Pons (tissue), 1 donor: Measurements from ENCODE around the gene NPAS3.

Experiments
- DNase-seq: peaks from one replicate; pipeline ENCODE4 v3.0.0-alpha.2; 2016; ENCODE audit warnings: low spot score

NPAS3 gene

DNA sequence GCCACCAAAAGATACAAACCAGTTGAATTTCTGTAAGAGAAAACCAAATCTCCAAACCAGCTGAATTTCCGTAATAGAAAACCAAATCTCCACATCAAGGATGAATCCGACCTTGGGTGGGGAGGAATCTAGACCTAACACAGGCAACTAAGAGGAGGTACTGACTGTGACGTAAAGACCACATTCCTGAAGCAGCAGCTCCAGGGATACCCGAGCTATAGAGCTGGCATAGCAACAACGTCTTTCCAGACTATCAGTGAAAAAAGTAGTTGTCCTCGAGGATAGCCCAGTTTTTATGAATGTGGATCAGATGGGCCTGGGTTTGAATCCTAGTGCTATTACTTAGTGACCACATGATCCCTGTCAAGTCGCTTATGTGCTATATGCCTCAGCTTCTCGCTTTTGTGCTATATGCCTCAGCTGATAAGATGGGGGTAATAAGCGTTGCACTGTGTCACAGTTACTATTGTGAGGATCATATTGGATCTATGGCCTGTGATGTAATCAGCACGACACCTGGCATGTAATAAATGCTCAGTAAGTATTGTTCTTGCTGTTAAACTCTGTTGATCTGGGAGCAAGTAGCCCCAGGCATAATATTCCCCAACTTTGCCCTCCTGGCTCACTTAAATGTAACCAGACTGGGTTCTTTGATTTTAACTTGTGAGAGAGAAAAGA is 898.4 kb downstream of the NPAS3 start:
- peak; percentile 4 for DNase-seq

DNA sequence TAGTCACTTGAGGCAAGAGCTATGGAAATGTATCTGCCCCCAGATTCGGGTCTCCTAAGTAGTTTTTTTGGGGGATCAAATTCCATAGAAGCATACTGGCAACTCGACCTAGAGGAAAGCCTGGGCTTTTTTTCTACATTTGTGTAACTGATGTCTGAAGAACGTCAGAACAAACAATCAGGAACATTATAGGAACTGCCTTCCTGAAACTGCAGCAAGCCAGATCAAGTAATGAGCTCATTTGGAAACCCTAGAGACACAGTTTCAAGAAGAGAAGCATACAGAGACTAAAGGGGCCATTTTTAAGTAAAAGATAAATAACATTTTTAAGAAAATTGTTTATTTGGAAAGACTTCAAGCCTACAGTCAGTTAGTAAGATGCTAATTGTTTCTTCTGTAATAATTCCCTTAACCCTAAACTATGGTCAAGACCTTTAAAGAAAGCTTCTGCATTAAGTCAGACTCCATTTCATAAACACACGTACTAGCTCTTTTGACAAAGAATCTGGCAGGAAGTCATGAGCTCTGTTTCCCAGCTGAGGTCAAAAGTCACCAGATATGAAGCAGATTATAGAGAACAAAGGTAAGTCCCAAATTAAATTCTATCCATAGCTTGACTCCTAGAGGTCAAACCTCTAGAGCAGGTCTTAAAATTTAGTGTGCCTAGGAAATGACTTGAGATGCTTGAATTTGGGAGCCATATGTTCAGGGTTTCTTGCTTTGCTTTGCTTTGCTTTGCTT is 899.4 kb downstream of the NPAS3 start:
- DNase-seq, result peak; percentile 9

DNA sequence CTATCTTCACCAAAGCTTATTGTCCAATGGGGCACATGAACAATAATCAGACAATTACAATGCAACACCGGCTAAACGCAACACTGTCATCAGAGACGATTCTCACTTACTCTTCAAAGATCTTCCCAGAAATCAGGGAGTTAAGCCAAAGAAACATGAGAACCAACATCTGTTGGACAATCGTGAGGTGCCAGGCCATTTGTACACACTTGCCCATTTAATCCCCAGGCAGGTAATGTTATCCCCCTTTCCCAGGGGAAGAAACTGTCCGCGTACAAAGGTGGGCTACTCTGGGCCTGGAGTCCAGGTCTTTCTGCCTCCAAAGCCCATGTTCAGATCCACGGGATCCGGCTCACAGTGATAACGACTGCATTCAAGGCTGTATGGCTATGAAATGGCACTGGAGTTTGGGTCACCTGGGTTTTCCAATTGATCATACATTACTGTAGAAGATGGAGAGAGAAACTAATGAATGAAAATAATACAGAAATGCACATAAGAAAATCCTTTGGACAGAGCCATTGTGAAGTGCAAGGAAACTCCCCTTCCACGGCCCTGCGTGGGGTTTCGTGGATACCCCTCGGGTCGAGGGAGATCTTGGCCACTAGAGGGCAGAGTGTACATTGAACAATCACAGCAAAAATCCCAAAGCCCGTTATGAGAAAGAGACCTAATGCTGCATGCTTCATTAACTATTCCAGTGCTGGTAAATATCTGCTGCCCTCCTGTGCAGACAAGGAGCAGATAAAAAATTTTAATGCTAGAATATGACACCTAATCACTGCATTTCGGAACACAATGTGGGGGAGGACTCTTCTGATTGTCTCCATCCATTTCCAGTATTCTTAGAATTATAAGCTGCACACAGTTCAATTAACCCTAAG is 900.8 kb downstream of the NPAS3 start:
- DNase-seq, result peak; percentile 88

DNA sequence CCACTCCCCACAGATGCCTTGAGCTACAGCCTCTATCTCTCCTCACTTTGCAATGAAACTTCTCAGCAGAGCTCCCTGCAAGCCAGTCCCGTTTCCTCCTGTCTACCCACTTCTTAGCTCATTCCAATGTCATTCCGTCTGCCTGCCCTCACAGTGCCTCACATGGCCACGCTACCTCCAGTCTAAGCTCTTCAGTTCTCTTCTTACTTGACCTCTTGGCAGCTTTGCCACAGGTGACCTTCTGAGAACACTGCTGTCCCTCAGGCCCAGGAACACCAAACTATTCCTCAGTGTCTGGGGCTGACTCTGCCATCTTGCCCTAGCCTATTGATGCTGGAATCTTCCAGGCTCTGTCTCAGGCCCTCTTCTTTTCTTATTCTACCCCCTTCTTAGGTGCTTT is 902.1 kb downstream of the NPAS3 start:
- no peak for DNase-seq

DNA sequence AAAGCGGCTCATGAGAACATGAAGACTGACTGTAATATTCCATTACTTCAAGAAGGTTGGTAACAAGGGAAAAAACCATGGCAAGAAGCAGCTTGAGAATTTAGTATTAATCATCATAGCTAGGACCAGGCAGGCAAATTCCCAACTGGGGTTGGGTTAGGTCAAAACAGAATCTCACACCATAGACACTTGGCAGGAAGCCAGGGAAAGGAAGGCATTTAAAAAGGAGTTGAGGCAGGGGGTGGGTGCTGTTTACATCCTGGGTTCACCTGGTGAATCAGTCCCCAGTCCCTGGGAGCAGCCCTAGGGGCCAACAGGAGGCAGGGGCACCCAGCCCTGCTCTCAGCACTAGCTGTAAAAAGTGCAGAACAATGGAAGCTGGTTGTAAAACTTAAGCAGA is 903.6 kb downstream of the NPAS3 start:
- no peak for DNase-seq

DNA sequence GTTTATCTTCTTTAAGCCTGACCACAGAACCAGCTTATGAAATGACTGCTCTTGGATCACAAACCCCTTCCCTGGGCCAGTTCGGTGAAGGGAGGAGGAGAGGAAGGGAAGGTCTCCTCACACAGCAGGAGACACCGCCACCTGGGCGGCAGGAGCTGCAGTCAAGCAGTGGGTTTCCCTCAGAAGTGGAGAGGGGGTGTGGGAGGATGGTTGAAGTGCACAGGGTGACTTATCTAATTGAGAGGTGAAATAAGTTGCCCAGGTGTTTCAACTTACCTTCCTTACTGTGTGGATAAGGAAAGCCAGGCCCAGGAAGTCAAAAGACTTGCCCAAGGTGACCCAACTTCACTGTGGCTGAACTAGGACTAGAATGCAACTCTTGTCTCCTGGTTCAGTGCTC is 905.4 kb downstream of the NPAS3 start:
- no peak for DNase-seq

DNA sequence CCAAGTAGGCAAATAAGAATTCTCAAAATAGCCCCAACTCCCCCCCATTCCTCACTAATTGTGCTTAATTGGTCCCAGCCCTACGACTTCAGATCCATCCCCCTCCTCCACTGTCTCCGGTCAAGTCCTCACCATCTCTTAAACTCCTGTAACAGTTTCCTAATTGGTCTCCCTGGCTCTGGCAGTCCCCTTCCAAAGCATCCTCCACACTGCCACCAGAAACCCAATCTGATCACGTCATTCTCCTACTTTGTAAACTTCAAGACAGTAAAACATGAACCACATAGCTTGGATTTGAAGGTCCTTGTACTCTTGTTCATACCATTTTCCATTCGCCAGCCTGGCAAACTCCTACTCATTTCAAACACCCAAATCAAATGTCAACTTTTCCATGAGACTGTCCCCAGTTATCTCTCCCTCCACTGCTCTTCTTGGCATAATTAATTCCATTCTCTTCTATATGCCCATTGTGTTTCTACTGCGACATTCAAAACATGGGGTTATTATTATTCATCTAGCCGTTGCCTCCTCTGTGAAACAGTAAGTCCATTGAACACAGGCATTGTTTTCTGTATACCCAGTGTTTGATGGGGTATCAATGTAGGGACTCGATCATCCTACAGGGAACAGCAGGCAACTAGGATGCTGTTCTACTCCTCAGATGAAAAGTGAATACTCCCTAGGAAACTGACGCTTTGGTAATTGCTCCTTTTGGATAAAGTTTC is 907.6 kb downstream of the NPAS3 start:
- peak; percentile 98 for DNase-seq

DNA sequence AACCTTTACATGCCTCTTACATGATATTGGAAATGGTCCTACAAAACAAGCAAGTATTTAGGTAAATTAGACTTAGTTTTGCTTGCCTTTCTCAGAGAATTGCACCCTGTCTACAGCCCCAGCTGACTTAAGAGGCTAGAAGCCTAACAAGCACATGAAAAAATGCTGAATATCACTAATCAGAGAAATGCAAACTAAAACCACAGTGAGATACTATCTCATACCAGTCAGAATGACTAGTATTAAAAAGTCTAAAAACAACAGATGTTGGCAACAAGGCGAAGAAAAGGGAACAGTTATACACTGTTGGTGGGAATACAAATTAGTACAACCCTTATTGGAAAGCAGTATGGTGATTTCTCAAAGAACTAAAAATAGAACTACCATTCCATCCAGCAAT is 908.4 kb downstream of the NPAS3 start:
- no peak for DNase-seq

DNA sequence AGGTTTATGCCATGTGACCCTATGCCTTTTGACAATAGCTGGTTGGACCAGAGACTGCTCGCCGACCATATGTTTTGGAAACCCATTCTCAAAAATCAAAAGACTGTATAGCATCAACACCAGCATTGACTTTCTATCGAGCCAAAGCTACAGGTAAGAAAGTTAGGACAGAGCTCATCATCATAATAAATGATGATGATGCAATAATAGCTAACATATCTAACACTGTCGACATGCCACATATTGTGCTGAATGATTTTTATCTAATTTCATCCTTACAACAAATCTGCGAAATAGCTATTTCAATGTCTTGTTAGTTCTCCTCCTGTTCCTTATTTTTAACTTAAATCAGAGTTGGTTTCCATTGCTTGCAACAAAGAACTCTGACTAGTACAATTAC is 909.3 kb downstream of the NPAS3 start:
- no peak for DNase-seq

DNA sequence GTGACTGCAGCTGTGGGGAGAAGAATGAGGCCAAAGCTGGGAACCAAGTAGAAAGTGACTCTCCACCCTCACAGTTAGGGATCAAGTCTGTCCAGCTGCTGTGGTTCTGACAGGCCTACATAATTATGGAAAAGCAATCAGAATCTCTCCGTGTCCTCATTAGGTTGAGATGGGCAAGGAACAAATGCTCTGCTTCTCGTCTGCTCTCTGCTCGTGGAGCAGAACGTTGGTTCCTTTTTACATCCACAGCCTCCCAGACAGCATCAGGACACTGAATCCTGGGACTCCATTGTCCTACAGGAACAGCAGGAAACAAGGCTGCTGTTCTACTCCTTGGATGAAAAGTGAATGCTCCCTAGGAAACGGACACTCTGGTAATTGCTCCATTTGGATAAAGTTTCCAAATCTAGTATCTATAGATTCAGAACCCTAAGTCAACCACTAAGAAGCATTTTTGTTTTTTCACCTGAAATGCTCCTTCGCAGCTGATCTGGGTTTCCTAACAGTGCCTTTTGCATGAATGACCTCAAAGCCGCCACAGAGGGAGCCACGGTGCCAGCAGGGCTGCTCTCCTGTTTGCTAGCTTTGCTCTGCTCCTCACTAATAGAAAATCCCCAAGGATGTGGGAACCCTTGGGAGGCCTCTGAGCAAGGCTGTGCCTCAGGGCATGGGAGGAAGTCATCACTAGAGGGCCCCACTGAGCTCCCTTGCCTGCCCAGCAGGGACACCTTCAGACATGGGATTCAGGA is 910.2 kb downstream of the NPAS3 start:
- peak; percentile 89 for DNase-seq

DNA sequence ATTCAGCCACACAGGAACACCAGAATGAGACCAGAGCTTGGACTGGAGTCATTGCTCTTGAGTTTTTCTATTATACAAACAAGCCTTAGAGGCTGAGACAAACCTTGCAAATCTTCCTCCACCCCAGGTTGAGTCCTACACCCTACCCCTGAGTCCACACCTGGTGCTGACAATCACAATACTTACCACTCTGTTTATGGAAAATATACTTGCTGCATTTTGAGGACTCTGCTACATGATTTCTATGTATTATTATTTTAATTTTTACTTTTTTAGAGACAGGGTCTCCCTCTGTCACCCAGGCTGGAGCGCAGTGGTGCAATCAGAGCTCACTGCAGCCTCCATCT is 910.7 kb downstream of the NPAS3 start:
- no peak for DNase-seq

DNA sequence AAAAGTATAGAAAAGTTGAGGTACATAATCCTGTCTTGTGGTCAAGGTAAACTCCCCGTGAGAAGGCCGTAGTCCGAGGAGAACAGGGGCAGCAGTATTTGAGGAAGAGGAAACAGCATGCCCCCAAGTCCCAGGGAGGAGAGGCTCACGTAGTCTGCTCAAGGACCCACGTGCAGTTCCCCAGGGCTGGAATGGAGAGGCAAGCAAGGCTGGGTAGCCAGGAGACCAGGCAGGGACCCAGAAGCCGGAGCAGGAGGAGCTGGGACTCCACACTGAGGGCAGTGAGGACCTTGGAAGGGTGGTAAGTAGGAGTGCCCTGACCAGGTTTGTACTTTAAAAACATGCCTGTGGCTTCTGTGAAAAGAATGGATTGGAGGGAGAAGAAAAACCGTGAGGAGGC is 912.1 kb downstream of the NPAS3 start:
- DNase-seq, result no peak

DNA sequence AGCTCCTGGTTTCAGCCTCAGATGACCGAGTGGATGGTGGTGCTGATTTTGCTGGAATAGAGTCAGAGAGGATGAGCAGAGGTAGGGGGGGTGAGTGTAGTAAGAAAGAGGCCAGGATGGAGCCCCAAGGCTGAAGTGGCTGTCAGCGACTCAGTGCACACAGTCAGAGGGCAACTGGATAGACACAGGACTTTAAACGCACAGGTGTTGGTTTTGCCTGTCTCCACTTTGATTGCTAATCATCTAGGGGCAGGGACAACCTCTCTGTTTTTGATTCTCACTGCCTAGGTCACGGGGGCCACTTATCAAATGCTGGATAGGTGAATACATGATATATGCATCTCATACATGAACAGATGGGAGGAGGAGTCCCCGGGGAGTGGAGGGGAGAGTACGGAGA is 912.7 kb downstream of the NPAS3 start:
- no peak for DNase-seq

DNA sequence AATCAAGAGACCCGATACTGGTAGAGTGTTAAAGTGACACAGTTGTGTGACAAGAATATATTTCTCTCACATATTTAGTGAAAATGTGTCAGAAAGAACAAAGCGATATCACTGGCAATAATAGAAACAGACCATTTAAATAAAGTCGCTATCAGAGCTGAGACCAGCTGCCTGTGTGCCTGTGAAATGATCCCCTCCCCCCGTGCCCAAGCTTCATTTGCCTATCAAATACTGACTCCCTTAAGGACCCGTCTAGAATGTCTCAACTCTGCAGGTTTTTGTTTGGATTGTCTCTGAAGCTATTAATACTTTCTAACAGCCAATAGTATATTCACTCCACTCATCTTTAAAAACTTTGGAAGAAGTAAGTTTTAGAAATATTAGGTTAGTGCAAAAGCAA is 913.3 kb downstream of the NPAS3 start:
- peak; percentile 21 for DNase-seq
